H1 (cell line): ENCODE data around the gene HKDC1. TPM values are rescaled to one million over a fixed set of nuclear protein-coding genes. Genes with fewer than 3 reads are reported as not detected.

Experiments used
- CTCF ChIA-PET: fragments of 300-600 bp; sonication (Branson Sonifier 250); formaldehyde crosslinking; loops from one replicate; lab custom pipeline; 2021; ENCODE audit not compliant: partially characterized antibody; lab: Charles Lee
- POLR2A ChIA-PET: fragments of 300-600 bp; sonication (Branson Sonifier 250); formaldehyde crosslinking; loops from one replicate; lab custom pipeline; 2021; ENCODE audit warnings: inconsistent platforms; ENCODE audit not compliant: partially characterized antibody; lab: Charles Lee
- DNase-seq, 2 experiments: peaks; one replicate each; pipeline versions ENCODE4 v3.0.0 to v3.0.0-alpha.2; 2010 to 2022; ENCODE audit warnings: low spot score in 2 of 2, low read depth in 1 of 2, mixed read lengths in 1 of 2
- FAIRE-seq: peaks from 2 replicates; lab custom pipeline; 2011; peaks lifted over from hg19 to GRCh38; lab: Jason Lieb, UNC
- H2AFZ ChIP-seq: 2 replicates; pipeline ENCODE4 v1.8.1; 2012; ENCODE audit warnings: low read length, inconsistent platforms
- H2AK5ac ChIP-seq: 2 replicates; pipeline ENCODE4 v1.6.1; 2013; ENCODE audit warnings: low read depth, low read length
- H2BK120ac ChIP-seq: replicated peaks from 2 replicates; pipeline ENCODE3; 2013; ENCODE audit warnings: low read depth, low read length, inconsistent platforms
- H2BK12ac ChIP-seq: 2 replicates; pipeline ENCODE4 v1.6.1; 2013; ENCODE audit warnings: low read depth, low read length
- H2BK15ac ChIP-seq: 2 replicates; pipeline ENCODE4 v1.6.1; 2013; ENCODE audit warnings: low read length
- H2BK20ac ChIP-seq: 2 replicates; pipeline ENCODE4 v1.6.1; 2013; ENCODE audit warnings: low read length
- H2BK5ac ChIP-seq: 2 replicates; pipeline ENCODE4 v1.6.1; 2013; ENCODE audit warnings: low read depth, low read length
- H3K14ac ChIP-seq: 2 replicates; pipeline ENCODE4 v1.6.1; 2013; ENCODE audit warnings: inconsistent platforms; ENCODE audit not compliant: insufficient read length
- H3K18ac ChIP-seq: 2 replicates; pipeline ENCODE4 v1.6.1; 2013; ENCODE audit warnings: low read length; ENCODE audit errors: extremely low read depth
- H3K23ac ChIP-seq: 2 replicates; pipeline ENCODE4 v1.6.1; 2013; ENCODE audit warnings: inconsistent platforms; ENCODE audit not compliant: insufficient read length
- H3K23me2 ChIP-seq: 2 replicates; pipeline ENCODE4 v1.6.1; 2013; ENCODE audit warnings: low read depth, low read length
- H3K27ac ChIP-seq: 2 replicates; pipeline ENCODE4 v1.6.1; 2011; ENCODE audit warnings: low read depth, low read length, inconsistent platforms
- H3K27me3 ChIP-seq, 4 experiments: replicated peaks in 1 of 4; 1 replicate in 1 of 4; 2 replicates in 3 of 4; pipeline versions ENCODE4 v1.6.1 to v1.8.1; 2011 to 2013; ENCODE audit warnings: low read length in 3 of 4, mild to moderate bottlenecking in 3 of 4, inconsistent platforms in 2 of 4, mixed read lengths in 2 of 4, moderate library complexity in 1 of 4; ENCODE audit not compliant: control insufficient read depth in 3 of 4, insufficient read depth in 3 of 4; ENCODE audit errors: extremely low read depth in 1 of 4
- H3K36me3 ChIP-seq, 4 experiments: 2 replicates each; pipeline versions ENCODE4 v1.6.1 to v1.8.1; 2011 to 2013; ENCODE audit warnings: mild to moderate bottlenecking in 4 of 4, low read length in 3 of 4, moderate library complexity in 2 of 4, control low read depth in 1 of 4, inconsistent platforms in 1 of 4; ENCODE audit not compliant: insufficient read depth in 4 of 4, control insufficient read depth in 2 of 4
- H3K4ac ChIP-seq: replicated peaks from 2 replicates; pipeline ENCODE3; 2013; ENCODE audit warnings: low read length, low read depth, mixed read lengths, inconsistent platforms; ENCODE audit not compliant: insufficient read length
- H3K4me1 ChIP-seq, 4 experiments: replicated peaks in 1 of 4; 1 replicate in 1 of 4; 2 replicates in 3 of 4; pipeline versions ENCODE4 v1.6.1 to v1.8.1; 2011 to 2013; ENCODE audit warnings: low read length in 3 of 4, inconsistent platforms in 2 of 4, mixed read lengths in 1 of 4; ENCODE audit not compliant: insufficient read depth in 4 of 4, control insufficient read depth in 3 of 4
- H3K4me2 ChIP-seq, 2 experiments: 2 replicates each; pipeline versions ENCODE4 v1.6.1 to v1.8.1; 2011 to 2013; ENCODE audit warnings: low read depth in 2 of 2, low read length in 2 of 2, control low read depth in 1 of 2, inconsistent platforms in 1 of 2, mild to moderate bottlenecking in 1 of 2; ENCODE audit not compliant: insufficient read depth in 1 of 2
- H3K4me3 ChIP-seq, 4 experiments: fragments of 200-600, 300-600 bp in 1 of 4; sonication (generic), shearing (Covaris generic), sonication (Bioruptor Twin) in 1 of 4; 2 replicates each; pipeline versions ENCODE4 v1.5.1 to v1.8.1; 2011 to 2016; ENCODE audit warnings: low read length in 4 of 4, low read depth in 3 of 4, control low read depth in 2 of 4, inconsistent platforms in 2 of 4, mild to moderate bottlenecking in 2 of 4, mixed read lengths in 1 of 4, moderate library complexity in 1 of 4; ENCODE audit not compliant: insufficient read depth in 2 of 4; ENCODE audit errors: extremely low read depth in 1 of 4
- H3K56ac ChIP-seq: replicated peaks from 2 replicates; pipeline ENCODE3; 2013; ENCODE audit warnings: low read depth, mild to moderate bottlenecking, mixed read lengths, low read length, inconsistent platforms; ENCODE audit not compliant: insufficient read length
- H3K79me1 ChIP-seq: 2 replicates; pipeline ENCODE4 v1.6.1; 2013; ENCODE audit warnings: low read depth, low read length, control low read depth
- H3K79me2 ChIP-seq, 2 experiments: 2 replicates each; pipeline versions ENCODE4 v1.6.1 to v1.8.1; 2012 to 2013; ENCODE audit warnings: low read length in 2 of 2, mild to moderate bottlenecking in 2 of 2, inconsistent platforms in 1 of 2; ENCODE audit not compliant: insufficient read depth in 2 of 2, control insufficient read depth in 1 of 2
- H3K9ac ChIP-seq, 4 experiments: replicated peaks in 1 of 4; 1 replicate in 1 of 4; 2 replicates in 3 of 4; pipeline versions ENCODE4 v1.6.1 to v1.8.1; 2011 to 2013; ENCODE audit warnings: low read depth in 3 of 4, low read length in 3 of 4, control low read depth in 2 of 4, mild to moderate bottlenecking in 2 of 4, moderate library complexity in 2 of 4, inconsistent platforms in 1 of 4; ENCODE audit errors: extremely low read depth in 1 of 4
- H3K9me3 ChIP-seq, 2 experiments: 2 replicates each; pipeline versions ENCODE4 v1.6.1 to v1.8.1; 2012 to 2013; ENCODE audit warnings: mild to moderate bottlenecking in 2 of 2, moderate library complexity in 2 of 2, control low read depth in 1 of 2, inconsistent platforms in 1 of 2, low read depth in 1 of 2, low read length in 1 of 2, mixed read lengths in 1 of 2; ENCODE audit not compliant: insufficient read depth in 2 of 2
- H4K20me1 ChIP-seq, 2 experiments: replicated peaks in 1 of 2; 2 replicates each; pipeline versions ENCODE3 to v1.8.1; 2011 to 2013; ENCODE audit warnings: inconsistent platforms in 2 of 2, low read length in 2 of 2, mild to moderate bottlenecking in 1 of 2; ENCODE audit not compliant: insufficient read depth in 2 of 2, control insufficient read depth in 1 of 2
- H4K5ac ChIP-seq: 2 replicates; pipeline ENCODE4 v1.6.1; 2013; ENCODE audit warnings: low read length, low read depth, mixed read lengths, inconsistent platforms; ENCODE audit not compliant: insufficient read length
- H4K8ac ChIP-seq: 2 replicates; pipeline ENCODE4 v1.8.0; 2013; ENCODE audit warnings: mild to moderate bottlenecking, moderate library complexity, low read length, inconsistent platforms; ENCODE audit not compliant: insufficient read depth; ENCODE audit errors: extremely low read depth
- H4K91ac ChIP-seq: replicated peaks from 2 replicates; pipeline ENCODE3; 2013; ENCODE audit warnings: low read length, mixed read lengths, inconsistent platforms; ENCODE audit not compliant: insufficient read length
- CBX5 ChIP-seq: fragments of 300-800, 300-1000 bp; sonication (generic); IDR thresholded peaks from 2 replicates; pipeline ENCODE4 v1.7.1; 2016; ENCODE audit warnings: antibody characterized with exemption, low read length, low read depth
- CHD2 ChIP-seq: IDR thresholded peaks from 2 replicates; pipeline ENCODE4 v1.6.1; 2012; ENCODE audit warnings: low read length, improper control_type of control experiment
- EZH2 ChIP-seq: fragments of 200-600 bp; sonication (generic); IDR thresholded peaks from 2 replicates; pipeline ENCODE4 v1.7.1; 2012; ENCODE audit warnings: low read depth, mild to moderate bottlenecking, moderate library complexity, low read length, inconsistent platforms; ENCODE audit not compliant: severe bottlenecking
- HDAC6 ChIP-seq: IDR thresholded peaks from one replicate; pipeline ENCODE4 v1.7.1; 2012; ENCODE audit warnings: low read depth, mild to moderate bottlenecking, inconsistent platforms, low read length, moderate library complexity
- JUN ChIP-seq: IDR thresholded peaks from 2 replicates; pipeline ENCODE4 v1.6.1; 2011; ENCODE audit warnings: low read depth, mild to moderate bottlenecking, improper control_type of control experiment, low read length
- KDM5A ChIP-seq: fragments of 200-600 bp; IDR thresholded peaks from 2 replicates; pipeline ENCODE4 v1.7.1; 2012; ENCODE audit warnings: mild to moderate bottlenecking, low read length, inconsistent platforms, mixed read lengths
- POLR2A ChIP-seq, 2 experiments: IDR thresholded peaks; 1 replicate in 1 of 2; 2 replicates in 1 of 2; pipeline ENCODE4 v1.6.1; 2011; ENCODE audit warnings: low read depth in 2 of 2, low read length in 2 of 2, mild to moderate bottlenecking in 2 of 2; ENCODE audit errors: control extremely low read depth in 1 of 2
- SIN3A ChIP-seq, 2 experiments: IDR thresholded peaks in 1 of 2; conservative IDR thresholded peaks in 1 of 2; 2 replicates each; pipeline ENCODE4 v1.6.1; 2011 to 2012; ENCODE audit warnings: low read length in 2 of 2, improper control_type of control experiment in 1 of 2, low read depth in 1 of 2, mild to moderate bottlenecking in 1 of 2
- SRF ChIP-seq: IDR thresholded peaks from 2 replicates; pipeline ENCODE4 v1.6.1; 2011; ENCODE audit warnings: mild to moderate bottlenecking, low read depth, low read length, moderate library complexity
- SUZ12 ChIP-seq: fragments of 200-600 bp; sonication (generic); IDR thresholded peaks from 2 replicates; pipeline ENCODE4 v1.6.1; 2012; ENCODE audit warnings: mild to moderate bottlenecking, inconsistent platforms, low read length, moderate library complexity, mixed read lengths
- TAF7 ChIP-seq: optimal IDR thresholded peaks from 2 replicates; pipeline ENCODE3; 2011; ENCODE audit warnings: low read depth, mild to moderate bottlenecking, inconsistent platforms, low read length, moderate library complexity, borderline replicate concordance
- USF2 ChIP-seq: IDR thresholded peaks from 2 replicates; pipeline ENCODE4 v1.6.1; 2011; ENCODE audit warnings: low read length, improper control_type of control experiment
- WGBS, 2 experiments: shearing (Covaris generic) in 1 of 2; methylation state at CpG; one replicate each; pipeline versions ENCODE4 v1.1.6 to v1.1.7; 2013 to 2015; ENCODE audit warnings: low lambda C conversion rate in 2 of 2, mixed read lengths in 2 of 2, inconsistent platforms in 1 of 2, low coverage in 1 of 2, missing lambda C conversion rate in 1 of 2; ENCODE audit not compliant: insufficient replicate concordance in 2 of 2, insufficient coverage in 1 of 2, insufficient read length in 1 of 2; ENCODE audit errors: extremely low coverage in 1 of 2, missing lambda C conversion rate in 1 of 2; 5-methylcytosine and 5-hydroxymethylcytosine counted together
- polyA plus RNA-seq, 7 experiments: library from polyadenylated mRNA; depleted of rRNA in 3 of 7; stranded (reverse) in 5 of 7; unstranded in 2 of 7; fragments of >200 nt in 5 of 7; fragments of 200-250 nt in 2 of 7; gene quantifications; 1 replicate in 5 of 7; 2 replicates in 1 of 7; 4 replicates in 1 of 7; pipeline versions ENCODE4 v1.2.1 to v1.2.3, GENCODE V29; 2011 to 2013; ENCODE audit warnings: missing spikeins in 2 of 7, mixed read lengths in 2 of 7
- total RNA-seq: library from RNA; stranded (reverse); fragmentation: NEBNext Ultra II Directional; extraction: Animal tissue kit (Norgen Biotek cat#: 25700); gene quantifications from 2 replicates; pipeline ENCODE4 v1.2.1, GENCODE V29; 2021

Gene HKDC1
- total and polyA plus RNA-seq, 2 of the 8 experiments (the other 6 are each of a cell fraction or from before 2014, with no cell fraction given) = 0.12 to 0.78 TPM

GRCh38 chr10:69307434-69307833 lies 87.3 kb downstream of the HKDC1 start:
- DNase-seq (no peak), FAIRE-seq (no peak)
- H3K9me3 ChIP-seq = no peaks in the 10 kb centered on the region
- no peaks in the 10 kb centered on the region for H4K20me1 ChIP-seq
- no peak overlapping the region for H3K27ac ChIP-seq
- H4K91ac ChIP-seq = no peak overlapping the region
- no peaks in the 10 kb centered on the region for H3K36me3 ChIP-seq
- no peak overlapping the region for H3K9ac ChIP-seq
- H3K14ac ChIP-seq = no peak overlapping the region
- 93% methylated on average over 4 of the region's 4 CpGs; no CpG with 5 or more reads in 1 of the 2 experiments for WGBS, 2 experiments
- no peaks in the 10 kb centered on the region for H3K23me2 ChIP-seq
- no peak overlapping the region for H3K56ac ChIP-seq
- no peaks in the 10 kb centered on the region for H3K79me2 ChIP-seq
- no peaks in the 10 kb centered on the region for H3K27me3 ChIP-seq
- no peak overlapping the region for H2BK120ac ChIP-seq
- H2BK15ac ChIP-seq = no peak overlapping the region
- CTCF ChIA-PET = interaction anchor here (1.1 to 2.0 kb wide), 2 partner anchors 9 to 10 kb away, joined by 3 to 5 read pairs; no protein-coding TSS in a partner anchor
- H2AFZ ChIP-seq = no peak overlapping the region
- no peak overlapping the region for H2BK12ac ChIP-seq
- POLR2A ChIA-PET = no interaction called here
- no peak overlapping the region for H2BK5ac ChIP-seq
- no peak overlapping the region for H3K23ac ChIP-seq
- no peak overlapping the region for H2BK20ac ChIP-seq
- H2AK5ac ChIP-seq = no peak overlapping the region
- H3K18ac ChIP-seq = no peak overlapping the region
- TF ChIP-seq TAF7 (no peak), CHD2 (no peak), KDM5A (no peak), HDAC6 (no peak), CBX5 (no peak), JUN (no peak), SRF (no peak), SIN3A (conservative IDR thresholded peaks at IDR 0.05 in 1 of 2, IDR thresholded peaks at IDR 0.05 in 1 of 2; ENCODE audit: low read depth in 1 of 2, low read length in 2 of 2) (no peak), USF2 (no peak), POLR2A (IDR thresholded peaks at IDR 0.05; ENCODE audit: control extremely low read depth in 1 of 2, low read depth in 2 of 2, low read length in 2 of 2) (no peak), SUZ12 (no peak), EZH2 (no peak)
- H3K4me1 ChIP-seq = peaks cover 0 to 5% (median 0%) of the 10 kb centered on the region in 4 experiments; a peak in 3 of 7 replicates
- no peak overlapping the region for H3K4me2 ChIP-seq
- H3K79me1 ChIP-seq = no peaks in the 10 kb centered on the region
- no peak overlapping the region for H4K5ac ChIP-seq
- H4K8ac ChIP-seq = no peak overlapping the region
- no peak overlapping the region for H3K4me3 ChIP-seq
- no peak overlapping the region for H3K4ac ChIP-seq
